ENCODE data around the gene TDG.

The TDG gene

GRCh38 chr12:103928682-103929045 lies 37.0 kb upstream of the TDG start:
- H3K27me3 ChIP-seq (ENCODE audit: insufficient read depth, low read length): no peaks in the 10 kb centered on the region
- H3K27ac ChIP-seq (ENCODE audit: low read depth, low read length, poor library complexity, severe bottlenecking): peak overlapping the region; percentile 93

GRCh38 chr12:103929046-103929783 lies 36.5 kb upstream of the TDG start:
- no peak for TF ChIP-seq EZH2 (IDR thresholded peaks at IDR 0.05; ENCODE audit: borderline replicate concordance, low read length)
- Histone ChIP-seq H2AFZ (ENCODE audit: low read length) (no peak overlapping the region), H3K9me2 (ENCODE audit: low read depth, low read length) (no peaks in the 10 kb centered on the region), H4K20me1 (ENCODE audit: insufficient read depth, low read length) (no peaks in the 10 kb centered on the region), H3K27me3 (ENCODE audit: insufficient read depth, low read length) (no peaks in the 10 kb centered on the region), H3K9me3 (ENCODE audit: low read length) (no peaks in the 10 kb centered on the region), H3F3A (ENCODE audit: insufficient read depth, low read length) (peaks cover 3% of the 10 kb centered on the region; the same call in 1 of the 2 replicates), H3K4me3 (ENCODE audit: low read depth, low read length, poor library complexity, severe bottlenecking) (peak overlapping the region; percentile 63), H3K4me1 (ENCODE audit: insufficient read depth, low read length, severe bottlenecking) (peaks cover 26% of the 10 kb centered on the region), H3K36me3 (ENCODE audit: insufficient read depth, low read length) (peaks cover 32% of the 10 kb centered on the region), H3K27ac (ENCODE audit: low read depth, low read length, poor library complexity, severe bottlenecking) (peak overlapping the region; percentile 93), H3K4me2 (ENCODE audit: low read length) (peak overlapping the region; percentile 88), H3K9ac (ENCODE audit: low read length) (peak overlapping the region; percentile 67; the same call in 1 of the 2 replicates), H3K79me2 (ENCODE audit: insufficient read depth, low read length) (peaks cover 22% of the 10 kb centered on the region)

More at GRCh38 chr12:103928682-103929045, 37.0 kb upstream of the TDG start:
- H3K4me2 ChIP-seq (ENCODE audit: low read length): peak overlapping the region; percentile 88
- H4K20me1 ChIP-seq (ENCODE audit: insufficient read depth, low read length): no peaks in the 10 kb centered on the region
- peaks cover 26% of the 10 kb centered on the region for H3K36me3 ChIP-seq (ENCODE audit: insufficient read depth, low read length)
- no peak for TF ChIP-seq CTCF (IDR thresholded peaks at IDR 0.05; ENCODE audit: low read length)
- no peak for TF ChIP-seq EZH2 (IDR thresholded peaks at IDR 0.05; ENCODE audit: borderline replicate concordance, low read length)
- H3K9ac ChIP-seq (ENCODE audit: low read length): peak overlapping the region; percentile 67; the same call in 1 of the 2 replicates
- no peaks in the 10 kb centered on the region for H3K9me3 ChIP-seq (ENCODE audit: low read length)
- peaks cover 21% of the 10 kb centered on the region for H3K4me1 ChIP-seq (ENCODE audit: insufficient read depth, low read length, severe bottlenecking)
- H3K4me3 ChIP-seq (ENCODE audit: low read depth, low read length, poor library complexity, severe bottlenecking): peak overlapping the region; percentile 63
- peaks cover 3% of the 10 kb centered on the region; the same call in 1 of the 2 replicates for H3F3A ChIP-seq (ENCODE audit: insufficient read depth, low read length)
- H2AFZ ChIP-seq (ENCODE audit: low read length): no peak overlapping the region
- H3K9me2 ChIP-seq (ENCODE audit: low read depth, low read length): no peaks in the 10 kb centered on the region
- peaks cover 22% of the 10 kb centered on the region for H3K79me2 ChIP-seq (ENCODE audit: insufficient read depth, low read length)

GRCh38 chr12:103929784-103930033 lies 36.0 kb upstream of the TDG start:
- Histone ChIP-seq H3K4me3 (ENCODE audit: low read depth, low read length, poor library complexity, severe bottlenecking) (peak overlapping the region; percentile 63), H3K4me1 (ENCODE audit: insufficient read depth, low read length, severe bottlenecking) (peaks cover 26% of the 10 kb centered on the region), H2AFZ (ENCODE audit: low read length) (no peak overlapping the region), H3K9ac (ENCODE audit: low read length) (peak overlapping the region; percentile 67; the same call in 1 of the 2 replicates), H3K9me2 (ENCODE audit: low read depth, low read length) (no peaks in the 10 kb centered on the region), H3F3A (ENCODE audit: insufficient read depth, low read length) (peaks cover 3% of the 10 kb centered on the region; the same call in 1 of the 2 replicates), H3K9me3 (ENCODE audit: low read length) (no peaks in the 10 kb centered on the region), H3K79me2 (ENCODE audit: insufficient read depth, low read length) (peaks cover 22% of the 10 kb centered on the region), H3K27me3 (ENCODE audit: insufficient read depth, low read length) (no peaks in the 10 kb centered on the region), H4K20me1 (ENCODE audit: insufficient read depth, low read length) (no peaks in the 10 kb centered on the region), H3K27ac (ENCODE audit: low read depth, low read length, poor library complexity, severe bottlenecking) (peak overlapping the region; percentile 93), H3K4me2 (ENCODE audit: low read length) (peak overlapping the region; percentile 88), H3K36me3 (ENCODE audit: insufficient read depth, low read length) (peaks cover 37% of the 10 kb centered on the region)
- TF ChIP-seq CTCF (IDR thresholded peaks at IDR 0.05; ENCODE audit: low read length): no peak
- TF ChIP-seq EZH2 (IDR thresholded peaks at IDR 0.05; ENCODE audit: borderline replicate concordance, low read length): no peak
